ENCODE results near the gene CNPY3.
"Not testable (repeated sequence)": the region's sequence is repeated elsewhere in the genome, so short reads cannot be mapped to it uniquely, and the experiment has no call there.

Gene CNPY3

GRCh38 chr6:42916288-42916687 lies 13.0 kb upstream of the CNPY3 start:
- DNase-seq = no peak

GRCh38 chr6:42921801-42922200 lies 7.5 kb upstream of the CNPY3 start:
- DNase-seq = no peak

GRCh38 chr6:42923666-42924065 lies 5.6 kb upstream of the CNPY3 start:
- no peak for DNase-seq

GRCh38 chr6:42925248-42925857 lies 3.9 kb upstream of the CNPY3 start:
- no peak for DNase-seq

GRCh38 chr6:42929821-42930360 lies 611 bp downstream of the CNPY3 start:
- DNase-seq = peak; percentile 84

- no peak for DNase-seq
These were observed 3.1 kb downstream of the CNPY3 start for GRCh38 chr6:42932412-42932811.

GRCh38 chr6:42933205-42933604 lies 3.9 kb downstream of the CNPY3 start:
- no peak for DNase-seq

GRCh38 chr6:42935322-42935721 lies 6.0 kb downstream of the CNPY3 start:
- no peak for DNase-seq

GRCh38 chr6:42936398-42936797 lies 7.1 kb downstream of the CNPY3 start:
- no peak for DNase-seq

GRCh38 chr6:42937548-42938427 lies 8.5 kb downstream of the CNPY3 start:
- no peak for DNase-seq

- no peak for DNase-seq
These were observed 9.1 kb downstream of the CNPY3 start for GRCh38 chr6:42938428-42938796.

GRCh38 chr6:42938987-42939809 lies 9.9 kb downstream of the CNPY3 start:
- DNase-seq = no peak

GRCh38 chr6:42939810-42940167 lies 10.5 kb downstream of the CNPY3 start:
- no peak for DNase-seq

GRCh38 chr6:42940493-42941045 lies 11.3 kb downstream of the CNPY3 start:
- no peak for DNase-seq

GRCh38 chr6:42941356-42941755 lies 12.1 kb downstream of the CNPY3 start:
- not testable (repeated sequence) for DNase-seq

GRCh38 chr6:42942444-42942843 lies 13.2 kb downstream of the CNPY3 start:
- DNase-seq = no peak

GRCh38 chr6:42947950-42948349 lies 18.7 kb downstream of the CNPY3 start:
- DNase-seq = no peak

GRCh38 chr6:42952389-42952788 lies 23.1 kb downstream of the CNPY3 start:
- no peak for DNase-seq

GRCh38 chr6:42954405-42954804 lies 25.1 kb downstream of the CNPY3 start:
- DNase-seq = not testable (repeated sequence)

GRCh38 chr6:42958125-42958524 lies 28.8 kb downstream of the CNPY3 start:
- DNase-seq = no peak

GRCh38 chr6:42959917-42960242 lies 30.6 kb downstream of the CNPY3 start:
- DNase-seq = no peak

GRCh38 chr6:42960243-42961019 lies 31.2 kb downstream of the CNPY3 start, which contains the start of gene GNMT:
Gene GNMT (plus strand): TSS chr6:42960754. CDS start chr6:42960768, 14 bp downstream.
- DNase-seq = peak; percentile 25

Data from EL (cell line).